Colon (tissue), 2 donors: ENCODE measurements around the gene RPGRIP1L.

ENCODE experiments used
- FAIRE-seq: peaks from 2 replicates; lab custom pipeline; 2012; peaks lifted over from hg19 to GRCh38; lab: Jason Lieb, UNC
- donor health status: control.
- donor health status: control.

The RPGRIP1L gene

DNA sequence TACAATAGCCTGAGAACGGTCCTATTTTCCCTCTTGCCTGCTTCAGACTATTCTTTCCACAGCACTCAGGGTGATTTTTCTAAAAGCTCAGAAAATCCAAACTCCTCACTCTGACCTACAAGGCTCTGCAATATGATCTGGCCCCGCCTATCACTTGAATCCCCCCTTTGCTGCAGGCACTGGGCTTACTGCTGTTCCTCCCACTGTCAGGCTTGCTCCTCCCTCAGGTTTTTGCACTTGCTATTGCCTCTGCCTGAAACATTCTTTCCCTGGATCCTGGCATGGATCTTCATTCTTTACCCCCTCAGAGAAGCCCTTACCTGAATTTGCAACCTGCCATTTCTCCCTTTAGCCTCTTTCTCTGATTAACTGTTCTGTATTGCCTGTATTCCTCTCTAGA is 52.3 kb downstream of the RPGRIP1L start:
- no peak for FAIRE-seq

DNA sequence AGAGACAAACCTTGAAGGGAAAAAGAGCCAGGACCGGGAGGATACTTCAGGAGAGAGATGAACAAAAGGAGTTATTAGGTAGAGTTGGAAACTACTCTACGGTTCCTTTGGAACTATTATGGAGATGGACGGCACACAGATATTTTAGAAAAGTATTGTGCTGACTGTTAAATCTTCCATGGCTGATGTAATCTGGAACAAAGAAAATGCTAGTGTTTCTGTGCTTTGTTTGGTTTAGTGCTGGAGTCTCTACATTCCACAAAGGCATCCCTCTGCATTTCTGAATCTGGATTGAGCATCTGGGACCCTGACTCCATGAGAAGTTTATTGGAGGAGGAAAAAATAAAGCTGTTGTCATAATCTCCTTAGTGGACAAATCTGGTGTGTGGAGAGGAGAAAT is 57.2 kb downstream of the RPGRIP1L start:
- FAIRE-seq, result no peak

DNA sequence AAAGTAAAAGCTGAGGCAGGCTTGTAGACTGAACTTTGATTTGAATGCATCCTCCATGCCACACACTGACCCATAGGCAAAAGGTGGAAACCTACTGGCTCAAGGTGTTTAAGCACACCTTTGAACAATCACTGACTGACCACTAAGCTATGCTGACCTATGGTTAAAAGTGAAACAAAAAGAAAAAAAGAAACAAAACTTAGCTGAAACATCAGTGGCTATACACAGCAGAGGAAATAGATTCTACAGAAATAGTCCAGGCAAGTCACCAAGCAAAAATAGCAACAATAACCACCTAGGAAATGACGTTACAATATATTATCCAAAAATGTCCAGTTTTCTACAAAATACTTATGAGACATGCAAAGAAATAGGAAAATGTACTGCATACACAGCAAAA is 60.2 kb downstream of the RPGRIP1L start:
- no peak for FAIRE-seq

DNA sequence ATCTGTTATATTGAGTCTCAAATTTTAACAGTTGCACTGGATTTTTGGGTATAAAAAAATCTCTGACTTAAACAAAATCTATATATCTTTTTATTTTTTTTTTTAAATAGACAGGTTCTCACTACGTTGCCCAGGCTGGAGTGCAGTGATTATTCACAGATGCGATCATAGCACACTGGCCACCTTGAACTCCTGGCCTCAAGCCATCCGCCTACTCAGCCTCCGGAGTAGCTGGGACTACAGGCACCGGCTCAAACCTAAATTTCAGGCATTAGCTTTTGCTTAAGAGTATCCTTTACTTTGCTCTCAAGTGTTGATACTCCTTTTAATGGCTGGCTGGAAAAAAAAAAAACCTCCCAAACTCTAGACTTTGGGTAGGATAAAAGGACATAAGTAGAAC is 61.6 kb downstream of the RPGRIP1L start:
- no peak for FAIRE-seq

DNA sequence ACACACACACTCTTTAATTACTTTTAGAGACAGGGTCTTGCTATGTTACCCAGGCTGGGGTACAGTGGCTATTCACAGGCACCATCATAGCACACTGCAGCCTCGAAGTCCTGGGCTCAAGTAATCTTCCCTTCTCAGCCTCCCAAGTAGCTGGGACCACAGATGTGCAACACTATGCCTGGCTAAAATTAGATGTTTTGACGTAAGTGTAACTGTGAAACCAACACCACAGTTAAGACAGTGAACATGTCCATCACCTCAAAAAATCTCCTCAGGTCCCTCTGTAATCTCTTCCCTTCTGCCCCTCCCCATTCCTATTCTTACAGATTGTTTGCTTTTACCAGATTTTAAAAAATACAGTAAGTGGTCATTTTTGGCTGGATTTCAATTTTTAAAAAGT is 66.7 kb downstream of the RPGRIP1L start:
- FAIRE-seq, result no peak

DNA sequence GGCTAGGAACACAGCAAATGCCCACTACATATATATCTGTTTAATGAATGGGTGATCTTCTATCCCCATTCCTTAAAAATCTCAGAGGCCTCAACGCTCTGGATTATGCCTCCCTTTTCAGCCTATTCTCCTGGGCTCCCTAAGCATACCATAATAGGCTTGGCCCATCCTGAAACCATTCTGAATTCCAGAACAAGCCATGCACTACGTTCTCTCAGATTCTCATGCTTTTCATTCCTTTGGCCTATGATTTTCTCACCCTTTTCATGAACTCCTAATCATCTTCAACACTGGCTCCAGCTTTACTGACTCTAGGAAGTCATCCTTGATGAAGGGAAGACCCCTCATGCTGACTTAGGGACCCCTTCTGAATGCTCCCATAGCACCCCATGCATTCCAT is 71.1 kb downstream of the RPGRIP1L start:
- no peak for FAIRE-seq

DNA sequence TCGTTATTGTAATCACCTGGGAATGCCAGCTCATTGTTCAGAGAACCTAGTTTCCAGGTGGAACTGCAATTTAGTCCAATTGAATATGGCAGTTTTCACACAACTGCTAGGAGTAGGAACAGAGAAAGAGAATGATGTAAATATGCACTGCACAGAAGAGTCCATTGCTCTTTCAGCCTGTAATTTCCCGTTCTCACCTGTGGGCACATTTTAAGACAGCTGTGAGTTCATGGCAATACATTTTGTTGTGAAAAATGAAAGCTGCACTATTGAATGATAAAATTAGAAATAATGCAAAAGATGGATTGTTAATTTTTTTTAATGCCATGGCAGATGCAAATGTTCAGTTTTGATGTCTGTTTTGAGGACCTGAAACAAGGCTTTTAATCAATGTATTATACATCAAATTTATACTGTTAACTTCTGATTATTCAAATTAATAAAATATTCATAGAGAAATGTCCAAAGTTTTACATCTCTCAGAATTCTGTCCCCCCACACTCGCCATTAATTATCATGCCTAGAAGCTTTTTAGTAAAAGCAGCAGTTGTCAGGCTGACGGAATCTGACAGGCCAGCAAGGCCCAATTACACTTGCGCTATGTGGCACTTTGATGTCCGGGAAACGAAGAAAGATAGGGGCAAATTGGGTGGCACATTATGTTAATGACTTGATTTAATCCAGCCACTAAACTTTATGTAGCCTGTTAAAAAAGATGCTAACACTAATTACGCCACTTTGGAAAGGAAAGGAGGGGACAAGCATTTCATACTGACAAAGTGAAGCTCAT is 72.2 kb downstream of the RPGRIP1L start:
- FAIRE-seq, result no peak

DNA sequence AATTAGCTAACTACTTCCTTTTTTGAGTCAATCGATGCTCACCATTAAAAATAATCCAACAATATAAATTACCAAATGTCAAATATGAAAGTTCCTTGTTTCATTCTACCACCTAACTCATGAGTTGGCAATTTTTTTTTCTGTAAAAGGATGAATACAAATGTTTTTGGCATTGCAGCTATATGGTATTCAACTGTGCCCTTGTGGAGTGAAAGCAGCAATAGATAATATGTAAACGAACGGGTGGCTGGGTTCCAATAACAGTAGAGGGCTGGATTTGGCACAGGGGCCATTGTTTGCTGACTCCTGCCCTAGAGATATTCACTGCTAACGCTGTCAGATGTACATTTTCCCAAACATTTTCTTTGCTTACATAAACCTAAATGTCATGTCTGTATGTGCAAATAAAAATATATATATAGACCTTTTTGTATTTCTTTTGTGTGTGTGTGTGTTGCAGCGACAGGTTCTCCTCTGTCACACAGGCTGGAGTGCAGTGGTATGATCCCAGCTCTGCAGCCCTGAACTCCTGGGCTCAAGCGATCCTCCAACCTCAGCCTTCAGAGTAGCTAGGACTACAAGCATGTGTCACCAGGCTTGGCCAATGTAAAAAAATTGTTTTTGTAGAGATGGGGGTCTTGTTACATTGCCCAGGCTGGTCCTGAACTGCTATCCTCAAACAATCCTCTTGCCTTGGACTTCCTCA is 73.9 kb downstream of the RPGRIP1L start:
- no peak for FAIRE-seq

DNA sequence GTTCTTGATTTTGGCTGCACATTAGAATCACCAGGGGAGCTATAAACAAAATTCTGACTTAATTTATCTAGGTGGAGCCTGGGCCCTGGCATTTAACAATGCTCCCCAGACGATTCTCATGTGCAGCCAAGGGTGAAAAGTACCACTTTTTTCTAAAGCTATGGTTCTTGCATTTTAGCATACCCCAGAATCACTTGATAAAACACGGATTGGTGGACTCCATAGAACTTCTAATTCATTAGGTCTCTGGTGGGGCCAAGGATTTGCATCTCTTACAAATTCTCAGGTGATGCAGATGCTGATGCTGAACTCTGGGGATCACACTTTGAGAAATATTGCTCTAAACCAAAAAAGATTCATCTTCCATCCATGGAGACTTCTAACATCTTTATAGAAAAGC is 74.5 kb downstream of the RPGRIP1L start:
- FAIRE-seq, result no peak

DNA sequence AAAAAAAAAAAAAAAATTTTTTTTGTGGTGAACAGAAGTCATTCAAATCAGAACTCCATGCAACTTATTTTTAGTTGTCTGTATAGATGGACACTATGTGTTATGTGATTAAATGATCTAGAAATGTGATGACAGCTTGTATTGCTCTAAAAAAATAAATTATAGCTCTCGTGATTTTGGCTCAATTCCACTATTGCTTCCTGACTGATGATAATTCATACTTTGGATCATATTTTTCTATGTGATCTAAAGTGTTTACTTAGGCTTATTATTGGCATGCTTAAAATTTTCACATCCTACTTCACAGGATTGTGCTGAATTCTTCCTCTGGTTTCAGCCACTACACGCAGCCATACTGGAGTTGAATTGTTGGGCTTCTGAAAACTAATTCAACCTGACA is 76.8 kb downstream of the RPGRIP1L start:
- no peak for FAIRE-seq

DNA sequence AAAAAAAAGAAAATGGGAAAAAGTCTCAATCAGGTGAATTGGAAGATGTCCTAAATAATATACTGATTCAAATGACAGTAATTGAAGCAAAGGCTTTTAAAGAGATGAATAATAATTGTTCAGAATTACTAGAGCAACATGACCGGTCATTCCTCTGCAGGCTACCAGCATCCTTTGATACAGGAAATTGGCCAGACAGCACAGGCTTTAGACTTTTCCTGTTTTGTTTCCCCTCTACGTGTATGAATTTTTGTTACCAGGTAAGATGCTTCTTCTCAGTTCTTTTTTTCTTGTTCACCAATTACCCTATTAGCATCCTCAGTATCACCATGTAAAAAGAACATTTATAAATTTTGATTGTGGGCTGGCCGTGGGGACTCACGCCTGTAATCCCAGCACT is 77.5 kb downstream of the RPGRIP1L start:
- no peak for FAIRE-seq

DNA sequence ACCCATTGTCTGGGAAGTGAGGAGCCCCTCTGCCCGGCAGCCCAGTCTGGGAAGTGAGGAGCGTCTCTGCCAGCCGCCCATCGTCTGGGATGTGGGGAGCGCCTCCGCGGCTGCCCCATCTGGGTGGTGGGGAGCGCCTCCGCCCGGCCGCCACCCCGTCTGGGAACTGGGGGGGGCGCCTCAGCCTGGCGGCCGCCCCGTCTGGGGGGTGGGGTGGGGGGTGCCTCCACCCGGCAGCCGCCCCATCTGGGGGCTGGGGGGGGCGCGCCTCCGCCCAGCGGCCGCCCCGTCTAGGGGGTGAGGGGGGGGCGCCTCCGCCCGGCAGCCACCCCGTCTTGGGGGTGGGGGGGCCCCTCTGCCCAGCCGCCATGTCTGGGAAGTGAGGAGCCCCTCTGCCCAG is 78.4 kb downstream of the RPGRIP1L start:
- no peak for FAIRE-seq

DNA sequence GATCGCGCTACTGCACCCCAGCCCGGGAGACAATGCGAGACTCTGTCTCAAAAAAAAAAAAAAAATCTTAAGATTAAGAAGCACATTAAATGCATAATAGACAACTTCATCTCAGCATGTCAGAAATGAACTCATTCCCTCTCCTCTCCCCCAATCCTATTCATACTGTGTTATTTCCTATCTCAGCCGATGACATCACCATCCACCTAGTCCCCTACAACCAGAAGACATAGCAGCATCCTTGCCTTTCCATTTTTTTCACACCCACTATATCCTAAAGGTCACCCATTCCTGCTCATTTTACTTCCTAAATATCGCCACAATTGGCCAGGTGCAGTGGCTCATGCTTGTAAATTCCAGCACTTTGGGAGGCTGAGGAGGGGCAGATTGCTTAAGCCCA is 81.3 kb downstream of the RPGRIP1L start:
- FAIRE-seq, result no peak

DNA sequence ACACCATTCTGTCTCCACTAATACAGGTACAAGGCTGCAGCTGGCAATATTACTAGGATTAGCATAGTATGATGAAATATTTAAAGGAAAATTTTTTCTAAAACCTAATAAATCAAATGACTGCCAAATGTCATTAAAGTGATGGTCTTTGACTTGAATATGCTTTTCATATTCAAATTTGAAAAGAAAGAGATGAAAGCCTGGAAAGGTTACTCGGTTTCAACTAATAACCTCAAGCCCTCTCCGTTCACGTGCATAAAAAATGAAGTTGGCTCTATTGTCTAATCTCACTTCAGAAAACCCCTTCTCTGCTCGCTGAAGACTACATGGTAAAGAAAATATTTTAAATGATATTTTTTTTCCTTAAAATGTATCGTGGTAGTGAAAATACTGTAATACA is 83.2 kb downstream of the RPGRIP1L start:
- no peak for FAIRE-seq

DNA sequence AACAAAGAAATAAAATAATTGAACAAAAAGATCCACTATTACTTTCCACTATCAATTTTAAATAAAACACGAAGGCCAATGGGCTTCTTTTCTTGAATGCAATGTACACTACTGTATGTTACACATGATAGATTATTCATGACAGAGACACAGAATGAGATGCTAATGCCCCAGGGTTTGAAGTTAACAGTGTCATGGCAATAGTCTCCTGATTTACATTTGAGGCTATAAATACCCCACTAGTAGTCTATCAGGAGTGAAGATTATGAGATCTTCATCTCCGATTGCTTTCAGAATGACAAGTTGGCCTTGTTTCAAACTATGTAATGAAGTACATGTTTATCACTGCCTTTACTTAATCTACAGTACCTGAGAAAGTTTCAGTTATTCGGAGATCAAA is 84.4 kb downstream of the RPGRIP1L start:
- FAIRE-seq, result no peak

DNA sequence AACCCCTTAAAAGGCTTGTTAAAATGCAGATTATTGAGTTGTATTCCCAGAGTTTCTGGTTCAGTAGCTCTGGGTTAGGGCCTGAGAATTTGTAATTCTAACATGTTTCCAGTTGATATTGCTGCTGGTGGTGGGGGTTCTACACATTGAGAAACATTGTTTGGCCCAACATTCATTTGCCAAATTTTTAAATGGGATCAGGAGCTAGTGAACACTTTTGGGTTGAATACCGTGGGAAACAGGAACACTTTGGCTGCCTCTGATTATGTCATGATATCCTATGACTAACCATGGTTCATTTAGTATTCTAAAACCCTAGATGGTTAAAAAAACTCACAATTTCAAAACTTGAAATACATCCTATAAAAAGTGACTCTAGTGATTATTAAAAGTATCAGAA is 89.3 kb downstream of the RPGRIP1L start:
- FAIRE-seq, result no peak

DNA sequence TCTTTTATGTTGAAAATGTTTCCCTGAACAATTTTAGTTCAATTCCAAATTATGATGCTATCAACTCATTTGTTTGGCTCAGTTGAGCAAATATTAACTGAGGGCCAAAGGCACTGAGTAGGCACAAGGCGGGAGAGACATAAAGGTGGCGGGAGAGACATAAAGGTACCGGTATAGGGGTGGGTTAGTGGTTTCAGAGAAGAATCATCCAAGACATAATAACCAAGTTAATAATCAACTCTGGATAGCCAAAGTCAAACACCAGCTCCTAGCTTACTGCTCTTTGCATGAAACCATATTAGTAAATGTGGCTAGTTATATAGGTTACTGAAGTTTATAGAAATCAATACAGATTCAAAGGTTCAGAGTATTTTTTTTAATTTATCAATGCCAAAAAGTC is 91.7 kb downstream of the RPGRIP1L start:
- FAIRE-seq, result no peak

DNA sequence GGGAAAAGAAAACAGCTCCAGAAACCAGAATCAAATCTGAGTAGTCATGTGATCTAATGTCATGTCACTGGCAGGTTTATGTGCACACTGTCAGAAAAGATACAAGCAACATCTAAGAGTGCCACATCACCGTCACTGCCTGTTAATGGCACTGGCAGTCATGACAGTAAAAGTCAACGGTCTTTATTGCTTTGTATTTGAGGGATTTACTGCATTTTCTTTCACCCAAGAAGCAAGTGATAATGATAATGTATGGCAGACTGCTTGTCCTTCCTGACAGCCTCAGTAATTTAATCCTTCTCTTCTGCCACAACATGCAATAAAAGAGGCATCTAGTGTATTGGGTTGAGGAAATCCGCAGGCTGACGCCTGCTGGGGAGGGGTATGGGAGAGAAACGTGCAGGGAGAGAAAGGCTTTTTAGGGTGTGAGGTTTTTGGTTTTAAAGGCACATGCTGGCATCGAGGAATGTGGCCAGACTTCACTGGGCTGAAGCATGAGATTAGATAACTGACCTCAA is 92.4 kb downstream of the RPGRIP1L start:
- no peak for FAIRE-seq

DNA sequence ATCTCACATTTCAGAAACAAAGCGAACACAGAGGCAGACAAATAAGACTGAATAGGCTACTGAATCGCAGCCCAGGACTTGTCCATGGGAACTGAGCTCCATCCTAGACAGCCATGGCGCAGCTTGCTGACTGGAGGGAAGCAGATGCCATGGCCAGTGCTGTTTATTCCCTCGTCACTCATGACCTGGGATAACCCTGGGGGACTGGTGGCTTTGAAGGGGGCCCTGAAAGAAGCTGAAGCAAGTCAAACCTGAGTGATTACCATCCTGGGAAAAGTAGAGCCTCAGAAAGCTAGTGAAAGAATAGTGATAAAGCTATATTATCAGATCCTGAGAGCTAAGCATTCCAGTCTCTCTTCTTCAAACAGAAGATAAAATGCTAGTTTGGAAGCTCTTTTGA is 94.1 kb downstream of the RPGRIP1L start:
- FAIRE-seq, result no peak

DNA sequence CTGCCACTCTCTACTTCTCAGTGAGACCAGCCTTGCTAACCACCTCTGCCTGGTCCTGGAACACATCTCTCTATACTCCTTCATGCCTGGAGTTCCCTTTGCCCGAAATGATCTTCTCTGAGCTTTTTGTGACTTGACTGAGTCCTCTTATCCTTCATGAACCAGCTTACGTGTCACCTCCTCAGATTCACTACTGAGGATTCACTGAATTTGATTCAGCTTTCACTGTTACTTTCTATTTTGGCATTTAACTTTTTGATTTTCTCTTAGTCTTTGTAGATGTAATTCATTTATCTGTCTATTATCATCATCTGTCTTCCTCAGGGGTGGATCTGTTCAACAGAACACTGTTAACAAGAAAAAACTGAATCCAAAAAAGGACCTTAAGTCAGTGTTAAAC is 95.6 kb downstream of the RPGRIP1L start:
- no peak for FAIRE-seq

DNA sequence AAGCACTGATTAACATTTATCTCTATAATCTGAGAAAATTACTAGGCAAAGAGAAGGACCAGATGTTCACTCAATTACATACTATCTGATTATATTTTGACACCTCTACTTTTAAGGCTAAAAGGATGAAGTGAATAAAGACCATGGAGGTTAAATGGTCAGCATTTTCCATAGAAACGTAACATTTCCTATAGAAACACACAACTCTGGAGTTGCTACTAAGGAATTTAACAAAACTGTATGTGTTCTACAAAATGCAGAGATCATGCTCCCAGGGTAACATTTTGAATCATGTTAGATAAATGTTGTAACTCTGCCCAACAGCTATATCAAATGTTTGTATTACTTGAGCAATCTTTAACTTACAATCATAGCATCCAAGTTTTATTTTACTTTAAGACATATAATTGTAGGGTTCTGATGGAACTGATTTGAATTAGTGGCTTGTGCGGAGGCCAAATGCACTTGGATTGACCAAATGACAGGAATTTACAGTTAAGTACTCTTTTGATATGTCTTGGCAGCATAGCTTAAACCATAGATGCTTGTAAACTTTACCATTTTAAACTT is 97.7 kb downstream of the RPGRIP1L start:
- no peak for FAIRE-seq

DNA sequence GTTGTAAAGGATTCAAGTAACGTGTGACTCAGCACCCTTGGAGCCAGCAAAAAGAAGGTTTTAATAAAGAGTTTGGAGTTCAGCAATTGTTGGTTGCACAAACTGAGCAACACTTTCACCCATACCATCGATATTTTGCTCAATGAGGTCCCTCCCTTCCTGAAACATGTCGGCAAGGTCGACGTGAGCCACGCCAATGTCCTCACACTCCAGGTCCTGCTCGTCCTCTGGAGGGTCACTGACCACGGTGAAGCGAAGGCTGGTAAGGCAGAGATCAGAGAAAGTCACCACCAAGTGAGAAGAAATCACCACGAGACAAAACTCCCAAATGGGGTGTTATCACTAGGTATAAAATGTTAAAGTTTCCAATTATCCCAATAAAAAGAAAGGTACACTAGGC is 98.3 kb downstream of the RPGRIP1L start:
- FAIRE-seq, result no peak

DNA sequence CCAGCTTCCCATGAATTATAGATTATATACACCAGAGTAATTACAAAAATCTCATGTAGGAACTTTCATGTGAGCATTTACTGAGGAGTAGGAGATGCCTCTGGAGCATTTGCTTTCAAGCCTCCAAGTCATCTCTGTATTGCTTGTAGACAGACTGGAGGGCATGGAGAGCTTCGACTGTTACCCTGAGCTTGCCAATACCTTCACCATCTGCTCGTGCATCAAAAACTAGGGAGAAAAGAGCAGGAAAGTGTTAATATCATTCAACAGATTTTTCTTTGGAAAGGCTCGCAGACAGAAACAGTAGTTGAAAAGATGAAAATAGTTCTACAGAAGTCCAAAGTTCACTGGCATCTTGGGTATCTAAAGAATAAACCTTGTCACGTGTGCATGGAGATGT is 101.7 kb downstream of the RPGRIP1L start:
- no peak for FAIRE-seq
